ENCODE measurements around the gene CD200R1L.

- TF ChIP-seq CTCF (IDR thresholded peaks at IDR 0.05) = no peak
- TF ChIP-seq POLR2A (IDR thresholded peaks at IDR 0.05) = no peak
These were observed 39.0 kb downstream of the CD200R1L start for GRCh38 chr3:112807685-112808084.
